HG02885 (cell line): ENCODE data around the gene QTRT2.

Source experiments
- ATAC-seq: cut with Tn5 transposase; IDR thresholded peaks from one replicate; pipeline ENCODE4 v1.9.1; 2021; ENCODE audit warnings: mild to moderate bottlenecking; ENCODE audit not compliant: unreplicated experiment, poor library complexity

Gene QTRT2

GRCh38 chr3:114071786-114072185 is 15.2 kb downstream of the QTRT2 start:
- no peak for ATAC-seq

GRCh38 chr3:114076711-114077110 is 20.2 kb downstream of the QTRT2 start:
- no peak for ATAC-seq

GRCh38 chr3:114078126-114078525 is 21.6 kb downstream of the QTRT2 start:
- no peak for ATAC-seq

DNA sequence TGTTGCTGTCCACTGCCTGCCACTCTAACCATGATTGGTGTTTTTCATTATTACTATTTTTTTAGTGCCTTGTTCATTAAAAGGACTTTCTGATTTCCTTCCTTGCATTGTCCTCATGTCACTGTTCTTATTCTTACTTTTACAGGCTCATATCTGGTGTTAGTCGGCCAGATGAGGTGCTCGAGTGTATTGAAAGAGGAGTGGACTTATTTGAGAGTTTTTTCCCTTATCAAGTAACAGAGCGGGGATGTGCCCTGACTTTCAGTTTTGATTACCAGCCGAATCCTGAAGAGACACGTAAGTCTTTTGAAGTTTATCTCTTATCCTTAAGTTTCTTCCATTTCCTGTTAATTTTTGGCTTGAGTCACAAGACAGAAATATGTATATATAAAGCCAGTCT is 23.2 kb downstream of the QTRT2 start:
- no peak for ATAC-seq

GRCh38 chr3:114080201-114080600 is 23.7 kb downstream of the QTRT2 start:
- ATAC-seq = no peak

DNA sequence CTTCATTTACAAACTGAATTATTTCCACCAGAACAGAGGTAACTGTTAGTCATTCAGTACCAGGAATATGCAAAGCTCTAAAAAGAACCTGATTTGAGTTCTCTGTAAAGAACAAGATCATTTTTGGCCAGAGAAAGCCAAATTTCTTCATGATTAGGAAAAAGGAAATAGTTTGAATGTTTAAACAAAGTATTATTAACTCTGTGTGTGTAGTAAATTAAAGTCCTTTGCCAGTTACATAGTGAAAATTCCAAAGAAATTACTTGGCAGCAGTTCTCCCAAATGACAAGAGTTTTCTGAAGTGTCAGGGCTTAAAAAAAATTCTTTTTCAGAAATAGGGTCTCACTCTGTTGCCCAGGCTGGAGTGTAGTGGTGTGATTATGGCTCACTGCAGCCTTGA is 24.5 kb downstream of the QTRT2 start:
- ATAC-seq = no peak

- ATAC-seq = no peak
Observed at GRCh38 chr3:114083112-114083511, 26.6 kb downstream of the QTRT2 start.

DNA sequence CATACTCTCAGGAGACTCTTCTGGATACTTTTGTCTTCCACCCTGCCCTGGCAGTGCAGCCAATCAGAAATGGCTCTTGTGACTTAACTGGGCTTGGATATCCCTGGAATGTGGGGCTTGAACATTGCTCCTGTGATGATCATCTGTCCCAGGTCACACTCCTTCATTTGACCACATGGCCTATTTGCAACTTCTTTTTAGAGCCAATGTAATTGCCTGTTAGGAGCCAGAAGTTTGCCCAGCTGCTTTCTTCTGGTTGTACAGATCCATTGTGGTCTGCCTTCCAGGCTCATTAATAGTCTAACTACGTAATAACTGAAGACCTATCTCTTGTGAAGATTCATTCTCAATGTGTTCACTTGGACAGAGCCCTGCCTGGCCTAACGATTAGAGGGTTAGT is 29.8 kb downstream of the QTRT2 start:
- no peak for ATAC-seq

DNA sequence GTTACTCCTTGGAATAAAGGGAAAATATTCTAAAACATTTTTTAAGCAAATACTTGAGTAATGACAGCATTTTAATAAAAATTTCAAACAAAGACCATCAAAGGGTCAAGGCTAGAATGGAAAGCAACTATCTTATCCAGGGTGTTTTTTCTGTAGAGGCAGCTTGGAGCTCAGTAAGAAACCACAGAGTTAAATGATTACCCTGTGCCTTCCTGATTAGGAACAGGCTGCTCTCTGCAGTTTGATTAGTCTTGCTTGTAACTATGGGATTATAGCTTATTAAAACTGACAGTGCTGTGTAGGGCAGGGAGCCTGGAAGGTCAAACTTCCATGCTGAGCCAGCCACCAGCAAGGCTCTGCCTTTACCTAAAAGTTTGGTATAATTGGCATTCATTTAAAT is 33.1 kb downstream of the QTRT2 start:
- no peak for ATAC-seq

- no peak for ATAC-seq
Observed at GRCh38 chr3:114092151-114093015, 35.8 kb downstream of the QTRT2 start.

GRCh38 chr3:114093016-114093380 is 36.5 kb downstream of the QTRT2 start:
- ATAC-seq = no peak

GRCh38 chr3:114093596-114093995 is 37.1 kb downstream of the QTRT2 start:
- no peak for ATAC-seq

GRCh38 chr3:114095796-114096195 is 39.3 kb downstream of the QTRT2 start:
- ATAC-seq = no peak

GRCh38 chr3:114101101-114101500 is 44.6 kb downstream of the QTRT2 start:
- no peak for ATAC-seq

DNA sequence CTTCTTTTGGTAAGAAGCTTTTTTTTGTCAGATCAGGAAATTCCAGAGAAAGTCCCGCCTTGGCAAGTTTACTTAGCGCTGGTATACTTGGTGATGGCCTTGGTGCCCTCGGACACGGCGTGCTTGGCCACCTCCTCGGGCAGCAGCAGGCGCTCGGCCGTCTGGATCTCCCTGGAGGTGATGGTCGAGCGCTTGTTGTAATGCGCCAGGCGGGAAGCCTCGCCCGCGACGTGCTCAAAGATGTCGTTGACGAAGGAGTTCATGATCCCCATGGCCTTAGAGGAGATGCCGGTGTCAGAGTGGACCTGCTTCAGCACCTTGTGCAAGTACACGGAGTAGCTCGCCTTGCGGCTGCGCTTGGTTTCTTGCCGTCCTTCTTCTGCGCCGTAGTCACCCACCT is 46.6 kb downstream of the QTRT2 start:
- ATAC-seq = no peak

GRCh38 chr3:114103858-114104257 is 47.3 kb downstream of the QTRT2 start:
- ATAC-seq = no peak

DNA sequence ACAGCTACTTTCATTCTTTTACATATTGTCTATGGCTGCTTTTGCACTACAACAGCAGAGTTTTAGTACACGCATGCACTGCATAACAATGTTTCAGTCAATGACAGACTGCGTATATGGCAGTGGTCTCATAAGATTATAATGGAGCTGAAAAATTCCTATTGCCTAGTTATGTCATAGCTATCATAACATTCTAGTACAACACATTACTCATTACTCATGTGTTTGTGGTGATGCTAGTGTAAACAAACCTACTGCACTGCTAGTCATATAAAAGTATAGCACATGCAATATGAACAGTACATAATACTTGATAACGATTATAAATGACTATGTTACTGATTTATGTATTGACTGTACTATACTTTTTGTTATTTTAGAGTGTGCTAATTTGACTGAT is 47.9 kb downstream of the QTRT2 start:
- no peak for ATAC-seq

- ATAC-seq = no peak
Observed at GRCh38 chr3:114108137-114108536, 51.6 kb downstream of the QTRT2 start.

DNA sequence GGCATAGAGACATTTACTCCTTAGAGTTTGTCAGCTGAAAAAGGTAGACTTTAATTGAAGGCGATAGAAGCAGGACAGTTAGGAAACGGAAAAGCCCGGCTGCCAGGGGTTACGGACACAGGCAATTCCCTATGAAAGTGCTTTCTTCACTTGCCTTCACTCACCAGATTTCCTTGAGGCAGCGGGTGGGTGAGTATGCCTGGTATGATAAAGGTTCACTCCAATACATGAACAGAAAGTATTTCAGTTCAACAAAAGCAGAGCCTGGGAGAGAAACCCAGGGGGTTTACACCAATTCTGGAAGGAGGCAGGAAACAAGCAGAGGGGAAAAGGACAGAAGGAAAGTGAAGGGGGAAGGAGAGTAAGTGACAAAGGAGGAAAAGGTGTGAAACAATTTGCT is 53.9 kb downstream of the QTRT2 start:
- ATAC-seq = no peak

- ATAC-seq = no peak
Observed at GRCh38 chr3:114111060-114111770, 54.7 kb downstream of the QTRT2 start.

DNA sequence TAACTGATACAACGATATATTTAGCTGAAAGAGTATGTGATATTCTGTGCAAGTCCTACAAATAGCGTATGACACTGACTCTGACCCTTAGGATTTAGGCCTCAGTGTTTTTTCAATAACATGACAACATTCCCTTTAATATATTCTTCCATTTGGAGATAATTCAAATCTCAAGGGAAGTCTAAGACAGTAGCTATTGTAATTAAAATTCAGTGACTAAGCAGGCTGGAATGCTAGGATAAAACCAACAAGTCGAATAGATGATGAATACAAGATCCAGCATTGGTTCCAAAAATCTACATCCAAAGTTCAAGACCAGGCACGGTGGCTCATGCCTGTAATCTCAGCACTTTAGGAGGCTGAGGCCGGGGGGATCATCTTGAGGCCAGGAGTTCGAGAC is 56.2 kb downstream of the QTRT2 start:
- no peak for ATAC-seq

GRCh38 chr3:114114719-114115118 is 58.2 kb downstream of the QTRT2 start:
- ATAC-seq = no peak
